Upper lobe of left lung (tissue), 6 donors: ENCODE measurements around the gene RDX. TPM values are rescaled to one million over a fixed set of nuclear protein-coding genes. Genes with fewer than 3 reads are reported as not detected.

Experiments used
- ATAC-seq, 2 donors: fragments of 200-7000 bp; cut with Tn5 transposase; one replicate each; pipeline ENCODE4 v1.9.1; 2022; ENCODE audit warnings: mild to moderate bottlenecking in 2 of 2, moderate library complexity in 2 of 2; ENCODE audit not compliant: low FRiP score in 2 of 2
- DNase-seq, 2 donors: peaks; one replicate each; pipeline ENCODE4 v3.0.0-alpha.2; 2019 to 2020
- H3K27ac ChIP-seq, 4 donors: fragments of 200-600 bp; sonication (generic); one replicate each; pipeline ENCODE4 v1.5.1; 2016 to 2019
- H3K27me3 ChIP-seq, 4 donors: fragments of 200-600 bp; sonication (generic); one replicate each; pipeline ENCODE4 v1.5.1; 2017 to 2019
- H3K36me3 ChIP-seq, 4 donors: fragments of 200-600 bp; sonication (generic); one replicate each; pipeline ENCODE4 v1.5.1; 2016 to 2019
- H3K4me1 ChIP-seq, 4 donors: fragments of 200-600 bp; sonication (generic); one replicate each; pipeline ENCODE4 v1.5.1; 2018 to 2019
- H3K4me3 ChIP-seq, 4 donors: fragments of 200-600 bp; sonication (generic); one replicate each; pipeline ENCODE4 v1.5.1; 2017 to 2019; ENCODE audit warnings: mild to moderate bottlenecking in 2 of 4, moderate library complexity in 1 of 4
- H3K9me3 ChIP-seq, 4 donors: fragments of 200-600 bp; sonication (generic); one replicate each; pipeline ENCODE4 v1.5.1; 2018 to 2019
- CTCF ChIP-seq, 6 experiments: fragments of 450-650 bp in 4 of 6; fragments of 200-600 bp in 2 of 6; sonication (generic) in 2 of 6; IDR thresholded peaks; one replicate each; pipeline ENCODE4 v1.5.1; 2016 to 2019; ENCODE audit warnings: antibody characterized with exemption in 6 of 6
- EP300 ChIP-seq, 4 donors: sonication (generic); formaldehyde crosslinking; IDR thresholded peaks; one replicate each; pipeline ENCODE4 v1.5.1; 2017; ENCODE audit warnings: antibody characterized with exemption in 4 of 4, control low read depth in 2 of 4
- POLR2A ChIP-seq, 4 donors: fragments of 450-650 bp; IDR thresholded peaks; one replicate each; pipeline ENCODE4 v1.5.1; 2016 to 2017; ENCODE audit warnings: antibody characterized with exemption in 4 of 4, mild to moderate bottlenecking in 2 of 4
- POLR2AphosphoS5 ChIP-seq, 2 donors: sonication (generic); formaldehyde crosslinking; IDR thresholded peaks; one replicate each; pipeline ENCODE4 v1.5.1; 2017; ENCODE audit warnings: antibody characterized with exemption in 2 of 2
- WGBS, 2 donors: methylation state at CpG; one replicate each; pipeline ENCODE4 v1.1.5; 2017 to 2018; 5-methylcytosine and 5-hydroxymethylcytosine counted together
- total RNA-seq, 6 donors: library from RNA; depleted of rRNA in 4 of 6; stranded (reverse); fragments of >200 nt in 4 of 6; gene quantifications; one replicate each; pipeline versions ENCODE4 v1.1.0 to v1.2.1, GENCODE V29; 2016 to 2021
- donor health status: DM: no; HTN: no; CAD: no; lungs with moderate emphysema.
- donor health status: DM: no; HTN: yes; CAD: no; lungs with severe emphysema.

Gene RDX
- total RNA-seq, 6 donors from 2014 or later = 113 to 142 (median 121) TPM

- ATAC-seq (no peak), DNase-seq (peak in 1 of 2 donors; percentile 34)
- H3K4me1 ChIP-seq = peaks cover 0 to 20% (median 12%) of the 10 kb centered on the region in 4 donors
- H3K36me3 ChIP-seq = no peaks in the 10 kb centered on the region
- no peak overlapping the region for H3K4me3 ChIP-seq
- peak overlapping the region in 1 of 4 donors; percentile 5 for H3K27ac ChIP-seq
- no peaks in the 10 kb centered on the region for H3K9me3 ChIP-seq
- WGBS, 2 donors = 70 to 72% methylated on average over 7 of the region's 7 CpGs
- H3K27me3 ChIP-seq = no peaks in the 10 kb centered on the region
- TF ChIP-seq EP300 (IDR thresholded peaks at IDR 0.05) (no peak), POLR2AphosphoS5 (IDR thresholded peaks at IDR 0.05) (no peak), CTCF (IDR thresholded peaks at IDR 0.05) (no peak), POLR2A (IDR thresholded peaks at IDR 0.05) (no peak)
Measured at GRCh38 chr11:110177086-110177456, 119.3 kb downstream of the RDX start.

GRCh38 chr11:110176366-110177085, 119.9 kb downstream of the RDX start:
- peak overlapping the region in 2 of 4 donors; percentile 5 to 26 for H3K27ac ChIP-seq
- DNase-seq = no peak
- no peak for ATAC-seq
- peaks cover 0 to 20% (median 12%) of the 10 kb centered on the region in 4 donors for H3K4me1 ChIP-seq
- TF ChIP-seq CTCF (IDR thresholded peaks at IDR 0.05) (no peak), EP300 (IDR thresholded peaks at IDR 0.05) (no peak), POLR2A (IDR thresholded peaks at IDR 0.05) (no peak), POLR2AphosphoS5 (IDR thresholded peaks at IDR 0.05) (no peak)
- no peaks in the 10 kb centered on the region for H3K36me3 ChIP-seq
- H3K27me3 ChIP-seq = no peaks in the 10 kb centered on the region
- WGBS, 2 donors = 70% methylated on average over 7 to 12 of the region's 12 CpGs
- no peak overlapping the region for H3K4me3 ChIP-seq
- H3K9me3 ChIP-seq = no peaks in the 10 kb centered on the region

GRCh38 chr11:110174645-110175310, 121.6 kb downstream of the RDX start:
- ATAC-seq (peak; percentile 37 to 61), DNase-seq (no peak)
- H3K4me3 ChIP-seq = peak overlapping the region in 1 of 4 donors; percentile 30
- H3K27ac ChIP-seq = peak overlapping the region in 3 of 4 donors; percentile 49 to 69 (median 57)
- no peaks in the 10 kb centered on the region for H3K27me3 ChIP-seq
- no peaks in the 10 kb centered on the region for H3K9me3 ChIP-seq
- 70 to 76% methylated on average over 5 to 6 of the region's 6 CpGs for WGBS, 2 donors
- no peaks in the 10 kb centered on the region for H3K36me3 ChIP-seq
- TF ChIP-seq POLR2AphosphoS5 (IDR thresholded peaks at IDR 0.05) (no peak), POLR2A (IDR thresholded peaks at IDR 0.05) (no peak), EP300 (IDR thresholded peaks at IDR 0.05) (no peak), CTCF (IDR thresholded peaks at IDR 0.05) (no peak)
- H3K4me1 ChIP-seq = peaks cover 0 to 20% (median 12%) of the 10 kb centered on the region in 4 donors

GRCh38 chr11:110173811-110174644, 122.4 kb downstream of the RDX start:
- WGBS, 2 donors = 18 to 32% methylated on average over 14 of the region's 14 CpGs

More at GRCh38 chr11:110173811-110174644, 122.4 kb downstream of the RDX start:
- TF ChIP-seq CTCF (IDR thresholded peaks at IDR 0.05) (peak; percentile 54 to 72 (median 69)), POLR2A (IDR thresholded peaks at IDR 0.05) (no peak), EP300 (IDR thresholded peaks at IDR 0.05) (no peak), POLR2AphosphoS5 (IDR thresholded peaks at IDR 0.05) (no peak)
- DNase-seq (peak in 1 of 2 donors; percentile 71), ATAC-seq (peak; percentile 86 to 90)
- no peaks in the 10 kb centered on the region for H3K27me3 ChIP-seq
- no peaks in the 10 kb centered on the region for H3K36me3 ChIP-seq
- peak overlapping the region in 1 of 4 donors; percentile 30 for H3K4me3 ChIP-seq
- H3K9me3 ChIP-seq = no peaks in the 10 kb centered on the region
- peaks cover 0 to 20% (median 12%) of the 10 kb centered on the region in 4 donors for H3K4me1 ChIP-seq
- H3K27ac ChIP-seq = peak overlapping the region in 3 of 4 donors; percentile 12 to 57 (median 37)
